ENCODE results near the gene CACNA1E. TPM values are rescaled to one million over a fixed set of nuclear protein-coding genes. Genes with fewer than 3 reads are reported as not detected.

CACNA1E gene
- total RNA-seq, 1 donor from 2014 or later = not detected

DNA sequence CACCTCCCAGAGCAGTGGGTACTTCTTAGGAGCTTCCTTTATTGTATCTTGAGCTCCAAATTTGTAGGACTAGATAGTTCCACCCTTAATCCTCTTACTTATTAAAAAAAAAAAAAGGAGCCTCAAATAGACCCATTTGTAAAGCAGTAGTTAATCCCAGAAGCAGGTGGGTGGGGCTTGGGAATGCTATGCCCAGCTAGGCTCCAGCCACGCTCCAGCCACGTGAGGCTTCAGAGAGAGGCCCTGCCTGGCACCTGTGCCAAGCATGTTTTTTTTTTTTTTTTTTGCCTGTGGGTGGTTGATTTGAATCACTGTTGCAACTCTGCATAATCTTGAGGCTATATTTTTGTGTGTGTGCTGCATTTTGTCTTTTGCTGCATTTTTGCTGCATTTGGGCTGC is 7.0 kb downstream of the CACNA1E start:
- no peak overlapping the region for H3K27ac Mint-ChIP-seq (ENCODE audit: unreplicated experiment)
- TF ChIP-seq, protein P1, sequence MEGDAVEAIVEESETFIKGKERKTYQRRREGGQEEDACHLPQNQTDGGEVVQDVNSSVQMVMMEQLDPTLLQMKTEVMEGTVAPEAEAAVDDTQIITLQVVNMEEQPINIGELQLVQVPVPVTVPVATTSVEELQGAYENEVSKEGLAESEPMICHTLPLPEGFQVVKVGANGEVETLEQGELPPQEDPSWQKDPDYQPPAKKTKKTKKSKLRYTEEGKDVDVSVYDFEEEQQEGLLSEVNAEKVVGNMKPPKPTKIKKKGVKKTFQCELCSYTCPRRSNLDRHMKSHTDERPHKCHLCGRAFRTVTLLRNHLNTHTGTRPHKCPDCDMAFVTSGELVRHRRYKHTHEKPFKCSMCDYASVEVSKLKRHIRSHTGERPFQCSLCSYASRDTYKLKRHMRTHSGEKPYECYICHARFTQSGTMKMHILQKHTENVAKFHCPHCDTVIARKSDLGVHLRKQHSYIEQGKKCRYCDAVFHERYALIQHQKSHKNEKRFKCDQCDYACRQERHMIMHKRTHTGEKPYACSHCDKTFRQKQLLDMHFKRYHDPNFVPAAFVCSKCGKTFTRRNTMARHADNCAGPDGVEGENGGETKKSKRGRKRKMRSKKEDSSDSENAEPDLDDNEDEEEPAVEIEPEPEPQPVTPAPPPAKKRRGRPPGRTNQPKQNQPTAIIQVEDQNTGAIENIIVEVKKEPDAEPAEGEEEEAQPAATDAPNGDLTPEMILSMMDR (IDR thresholded peaks at IDR 0.05) = no peak
- no peak overlapping the region for H3K4me3 Mint-ChIP-seq (ENCODE audit: unreplicated experiment)
- no peaks in the 10 kb centered on the region for H3K9me3 Mint-ChIP-seq (ENCODE audit: unreplicated experiment)
- peaks cover 25% of the 10 kb centered on the region for H3K27me3 Mint-ChIP-seq (ENCODE audit: unreplicated experiment)
- H3K36me3 Mint-ChIP-seq (ENCODE audit: unreplicated experiment) = no peaks in the 10 kb centered on the region
- no peaks in the 10 kb centered on the region for H3K4me1 Mint-ChIP-seq (ENCODE audit: unreplicated experiment)
- no peak for DNase-seq (ENCODE audit: extremely low spot score, unreplicated experiment)

DNA sequence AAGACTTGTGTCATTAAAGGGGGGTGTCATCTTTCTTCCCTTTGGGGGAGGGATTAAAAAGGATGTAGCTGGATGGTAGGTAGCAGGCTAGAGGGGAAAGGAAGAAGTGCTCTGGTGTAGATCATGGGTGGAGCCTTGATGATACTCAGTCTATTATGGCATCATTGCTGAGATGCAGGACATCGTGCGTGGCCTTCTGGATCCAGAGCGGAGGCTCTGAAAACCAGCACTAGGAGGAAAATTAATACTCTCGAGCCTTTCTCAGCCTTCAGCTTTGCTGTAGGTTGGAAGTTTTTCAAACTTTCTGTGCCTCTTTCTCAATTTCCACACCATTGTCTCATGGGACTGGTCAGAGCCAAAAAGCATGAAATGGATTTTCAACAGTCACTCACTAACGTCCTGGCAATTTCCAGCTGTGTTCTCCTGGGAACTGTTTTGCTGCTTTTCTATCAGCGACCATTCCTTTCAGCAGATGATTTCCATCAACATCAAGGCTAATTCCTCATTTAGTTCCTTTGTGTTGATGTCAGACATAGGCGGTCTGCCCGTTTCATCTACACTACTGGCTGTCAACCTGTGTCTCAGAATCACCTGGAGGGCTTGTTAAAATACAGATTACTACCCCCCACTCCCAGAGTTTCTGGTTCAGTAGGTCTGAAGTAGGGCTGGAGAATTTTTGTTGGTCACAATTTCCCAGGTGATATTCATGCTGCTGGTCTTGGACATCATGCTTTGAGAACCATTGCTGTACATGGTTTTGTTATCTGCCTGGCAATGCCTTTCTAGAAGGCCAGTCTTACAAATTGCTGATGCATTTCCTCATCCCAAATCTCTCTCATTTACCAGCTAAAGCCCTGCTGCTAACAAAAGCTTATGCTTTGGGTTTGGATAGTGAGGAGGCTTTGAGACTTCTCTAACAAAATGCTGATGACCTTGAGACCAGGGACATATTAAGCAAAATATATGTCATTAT is 7.7 kb downstream of the CACNA1E start:
- Mint-ChIP-seq H3K9me3 (ENCODE audit: unreplicated experiment) (no peaks in the 10 kb centered on the region), H3K4me1 (ENCODE audit: unreplicated experiment) (no peaks in the 10 kb centered on the region), H3K27me3 (ENCODE audit: unreplicated experiment) (peaks cover 18% of the 10 kb centered on the region), H3K36me3 (ENCODE audit: unreplicated experiment) (no peaks in the 10 kb centered on the region), H3K4me3 (ENCODE audit: unreplicated experiment) (no peak overlapping the region), H3K27ac (ENCODE audit: unreplicated experiment) (no peak overlapping the region)
- DNase-seq (ENCODE audit: extremely low spot score, unreplicated experiment) = no peak
- TF ChIP-seq, protein P1 (IDR thresholded peaks at IDR 0.05) = no peak

DNA sequence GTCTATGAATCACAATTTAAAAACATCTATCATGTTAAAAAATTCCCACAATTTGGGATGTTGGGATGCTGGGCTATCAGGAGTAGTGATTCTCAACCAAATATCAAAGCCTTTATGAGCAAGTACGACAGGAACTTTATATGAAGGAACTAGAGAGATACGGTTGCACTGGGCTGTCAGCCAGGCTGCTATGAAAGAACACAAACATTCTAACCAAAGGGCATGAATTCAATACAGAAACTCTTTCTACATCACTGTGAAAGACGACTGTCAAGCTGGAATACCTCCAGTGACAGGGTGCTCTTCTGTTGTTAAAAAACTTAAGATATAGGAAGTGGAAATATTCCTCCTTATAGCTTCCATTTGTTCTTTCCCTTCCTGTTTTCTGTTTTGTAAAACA is 9.8 kb downstream of the CACNA1E start:
- TF ChIP-seq, protein P1 (IDR thresholded peaks at IDR 0.05) = no peak
- Mint-ChIP-seq H3K27me3 (ENCODE audit: unreplicated experiment) (peaks cover 3% of the 10 kb centered on the region), H3K4me3 (ENCODE audit: unreplicated experiment) (no peak overlapping the region), H3K36me3 (ENCODE audit: unreplicated experiment) (no peaks in the 10 kb centered on the region), H3K27ac (ENCODE audit: unreplicated experiment) (no peak overlapping the region), H3K4me1 (ENCODE audit: unreplicated experiment) (no peaks in the 10 kb centered on the region), H3K9me3 (ENCODE audit: unreplicated experiment) (no peaks in the 10 kb centered on the region)
- no peak for DNase-seq (ENCODE audit: extremely low spot score, unreplicated experiment)

DNA sequence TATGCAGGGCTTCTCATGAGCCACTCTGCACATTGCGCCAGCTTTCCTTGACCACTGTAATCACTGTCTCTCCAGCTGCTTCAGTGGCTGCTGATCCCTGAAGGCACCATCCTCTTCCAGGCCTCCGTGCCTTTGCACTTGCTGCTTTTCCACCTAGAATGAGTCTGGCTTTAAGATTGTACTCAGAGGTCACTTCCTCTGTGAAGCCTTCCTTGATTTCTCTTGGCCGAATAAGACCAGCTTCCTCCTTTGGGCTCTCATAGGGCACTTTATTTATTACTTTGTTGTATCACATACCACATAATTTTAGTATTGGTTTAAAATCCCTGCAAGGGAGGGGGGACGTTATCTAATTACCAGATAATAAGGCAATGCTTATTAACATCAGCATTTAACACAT is 10.6 kb downstream of the CACNA1E start:
- DNase-seq (ENCODE audit: extremely low spot score, unreplicated experiment) = no peak
- H3K27me3 Mint-ChIP-seq (ENCODE audit: unreplicated experiment) = peaks cover 2% of the 10 kb centered on the region
- H3K27ac Mint-ChIP-seq (ENCODE audit: unreplicated experiment) = no peak overlapping the region
- H3K9me3 Mint-ChIP-seq (ENCODE audit: unreplicated experiment) = no peaks in the 10 kb centered on the region
- H3K4me1 Mint-ChIP-seq (ENCODE audit: unreplicated experiment) = no peaks in the 10 kb centered on the region
- TF ChIP-seq, protein P1 (IDR thresholded peaks at IDR 0.05) = no peak
- H3K36me3 Mint-ChIP-seq (ENCODE audit: unreplicated experiment) = no peaks in the 10 kb centered on the region
- H3K4me3 Mint-ChIP-seq (ENCODE audit: unreplicated experiment) = no peak overlapping the region

DNA sequence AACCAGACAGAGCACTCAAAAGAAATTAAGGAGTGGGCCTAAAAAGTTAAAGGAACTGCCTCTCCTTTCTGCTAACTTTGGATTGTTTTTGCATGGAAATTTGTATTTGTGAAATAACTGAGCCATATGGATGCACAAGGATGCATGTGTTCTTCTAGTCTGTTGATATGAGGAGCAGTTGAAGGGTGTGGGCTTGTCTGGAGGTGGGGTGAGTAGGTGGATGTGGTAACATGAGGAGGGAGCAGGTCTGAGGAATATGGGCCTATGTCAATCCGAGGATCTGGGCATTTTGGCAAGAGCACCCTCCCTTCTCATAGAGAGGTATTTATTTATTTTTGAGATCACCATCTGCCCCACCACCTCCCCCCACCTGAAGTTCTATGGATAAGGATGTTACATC is 13.4 kb downstream of the CACNA1E start:
- no peaks in the 10 kb centered on the region for H3K9me3 Mint-ChIP-seq (ENCODE audit: unreplicated experiment)
- no peak overlapping the region for H3K27ac Mint-ChIP-seq (ENCODE audit: unreplicated experiment)
- TF ChIP-seq, protein P1 (IDR thresholded peaks at IDR 0.05) = no peak
- H3K36me3 Mint-ChIP-seq (ENCODE audit: unreplicated experiment) = no peaks in the 10 kb centered on the region
- H3K27me3 Mint-ChIP-seq (ENCODE audit: unreplicated experiment) = no peaks in the 10 kb centered on the region
- no peak for DNase-seq (ENCODE audit: extremely low spot score, unreplicated experiment)
- H3K4me1 Mint-ChIP-seq (ENCODE audit: unreplicated experiment) = no peaks in the 10 kb centered on the region
- H3K4me3 Mint-ChIP-seq (ENCODE audit: unreplicated experiment) = no peak overlapping the region
